H9 (cell line): Measurements from ENCODE around the gene OSBPL9. TPM values are rescaled to one million over a fixed set of nuclear protein-coding genes. Genes with fewer than 3 reads are reported as not detected.

Source experiments
- DNase-seq: peaks from one replicate; pipeline ENCODE4 v3.0.0-alpha.2; 2017
- H2AFZ ChIP-seq: one replicate; pipeline ENCODE4 v1.6.1; 2013; ENCODE audit warnings: mild to moderate bottlenecking, low read length, control low read depth, moderate library complexity
- H2AK5ac ChIP-seq: 2 replicates; pipeline ENCODE4 v1.6.1; 2013; ENCODE audit warnings: low read length, control low read depth, mixed read lengths; ENCODE audit not compliant: insufficient read length
- H2BK120ac ChIP-seq: one replicate; pipeline ENCODE4 v1.6.1; 2013; ENCODE audit warnings: low read depth, mild to moderate bottlenecking, low read length, control low read depth, inconsistent platforms; ENCODE audit not compliant: poor library complexity, severe bottlenecking
- H2BK12ac ChIP-seq: 2 replicates; pipeline ENCODE4 v1.6.1; 2013; ENCODE audit warnings: low read length, control low read depth, mixed read lengths, low read depth; ENCODE audit not compliant: insufficient read length
- H2BK15ac ChIP-seq: 2 replicates; pipeline ENCODE4 v1.6.1; 2013; ENCODE audit warnings: low read depth, low read length, control low read depth
- H2BK20ac ChIP-seq: one replicate; pipeline ENCODE4 v1.6.1; 2013; ENCODE audit warnings: low read depth, mild to moderate bottlenecking, low read length, control low read depth, inconsistent platforms; ENCODE audit not compliant: poor library complexity, severe bottlenecking
- H2BK5ac ChIP-seq: 2 replicates; pipeline ENCODE4 v1.6.1; 2013; ENCODE audit warnings: low read length, control low read depth, mixed read lengths; ENCODE audit not compliant: insufficient read length
- H3K14ac ChIP-seq: 2 replicates; pipeline ENCODE4 v1.6.1; 2013; ENCODE audit warnings: low read length, control low read depth; ENCODE audit not compliant: insufficient read depth
- H3K18ac ChIP-seq: 2 replicates; pipeline ENCODE4 v1.6.1; 2013; ENCODE audit warnings: low read depth, mild to moderate bottlenecking, mixed read lengths, low read length, control low read depth; ENCODE audit not compliant: insufficient read length
- H3K23ac ChIP-seq: 2 replicates; pipeline ENCODE4 v1.6.1; 2013; ENCODE audit warnings: low read length, control low read depth, mixed read lengths, low read depth; ENCODE audit not compliant: insufficient read length
- H3K23me2 ChIP-seq: 2 replicates; pipeline ENCODE4 v1.6.1; 2013; ENCODE audit warnings: low read depth, mild to moderate bottlenecking, mixed read lengths, low read length, control low read depth; ENCODE audit not compliant: insufficient read length, poor library complexity, severe bottlenecking
- H3K27ac ChIP-seq: 2 replicates; pipeline ENCODE4 v1.5.1; 2013; ENCODE audit warnings: low read length, control low read depth, mixed read lengths, low read depth; ENCODE audit not compliant: insufficient read length
- H3K27me3 ChIP-seq: 2 replicates; pipeline ENCODE4 v1.6.1; 2013; ENCODE audit warnings: low read length, control low read depth, inconsistent platforms; ENCODE audit not compliant: insufficient read depth
- H3K4ac ChIP-seq: 2 replicates; pipeline ENCODE4 v1.6.1; 2013; ENCODE audit warnings: low read depth, mild to moderate bottlenecking, control low read depth, inconsistent platforms, low read length, moderate library complexity
- H3K4me1 ChIP-seq: 2 replicates; pipeline ENCODE4 v1.6.1; 2013; ENCODE audit warnings: low read length, control low read depth, inconsistent platforms; ENCODE audit not compliant: insufficient read depth
- H3K4me2 ChIP-seq: 2 replicates; pipeline ENCODE4 v1.6.1; 2013; ENCODE audit warnings: low read length, control low read depth, mixed read lengths; ENCODE audit not compliant: insufficient read length, insufficient read depth
- H3K56ac ChIP-seq: 2 replicates; pipeline ENCODE4 v1.6.1; 2013; ENCODE audit warnings: low read depth, mild to moderate bottlenecking, mixed read lengths, low read length, control low read depth; ENCODE audit not compliant: insufficient read length
- H3K79me1 ChIP-seq: 2 replicates; pipeline ENCODE4 v1.6.1; 2013; ENCODE audit warnings: low read depth, mild to moderate bottlenecking, moderate library complexity, low read length, control low read depth, inconsistent platforms; ENCODE audit not compliant: insufficient read depth, poor library complexity, severe bottlenecking
- H3K79me2 ChIP-seq: 2 replicates; pipeline ENCODE4 v1.6.1; 2013; ENCODE audit warnings: low read length, control low read depth, inconsistent platforms; ENCODE audit not compliant: insufficient read depth
- H3K9ac ChIP-seq: 2 replicates; pipeline ENCODE4 v1.6.1; 2013; ENCODE audit warnings: low read length, control low read depth, mixed read lengths; ENCODE audit not compliant: insufficient read length; ENCODE audit errors: extremely low read depth
- H3K9me3 ChIP-seq: one replicate; pipeline ENCODE4 v1.6.1; 2013; ENCODE audit warnings: low read depth, low read length, inconsistent platforms; ENCODE audit not compliant: control insufficient read depth
- H3T11ph ChIP-seq: one replicate; pipeline ENCODE4 v1.6.1; 2013; ENCODE audit warnings: mild to moderate bottlenecking, low read length, control low read depth, inconsistent platforms
- H4K20me1 ChIP-seq: one replicate; pipeline ENCODE4 v1.6.1; 2013; ENCODE audit not compliant: control insufficient read depth, insufficient read length, insufficient read depth
- H4K5ac ChIP-seq: 2 replicates; pipeline ENCODE4 v1.6.1; 2013; ENCODE audit warnings: low read depth, mild to moderate bottlenecking, mixed read lengths, low read length, control low read depth; ENCODE audit not compliant: insufficient read length
- H4K8ac ChIP-seq: replicated peaks from 2 replicates; pipeline ENCODE4 v1.6.1; 2013; ENCODE audit warnings: low read length, control low read depth, mixed read lengths, low read depth; ENCODE audit not compliant: insufficient read length
- H4K91ac ChIP-seq: 2 replicates; pipeline ENCODE4 v1.6.1; 2013; ENCODE audit warnings: low read depth, mild to moderate bottlenecking, moderate library complexity, mixed read lengths, low read length, control low read depth; ENCODE audit not compliant: insufficient read length
- H3K27ac Mint-ChIP-seq, 3 experiments: 2 replicates in 2 of 3; 3 replicates in 1 of 3; pipeline ENCODE4 v1.8.0; 2020 to 2021; ENCODE audit warnings: mixed read lengths in 3 of 3, mild to moderate bottlenecking in 1 of 3, moderate library complexity in 1 of 3
- H3K27me3 Mint-ChIP-seq: 2 replicates; pipeline ENCODE4 v1.8.0; 2021; ENCODE audit warnings: low read depth, mild to moderate bottlenecking, moderate library complexity, mixed read lengths
- H3K36me3 Mint-ChIP-seq, 3 experiments: 2 replicates in 2 of 3; 3 replicates in 1 of 3; pipeline ENCODE4 v1.8.0; 2020 to 2021; ENCODE audit warnings: low read depth in 3 of 3, mixed read lengths in 3 of 3; ENCODE audit not compliant: insufficient read depth in 1 of 3
- H3K4me1 Mint-ChIP-seq, 2 experiments: 2 replicates each; pipeline ENCODE4 v1.8.0; 2020; ENCODE audit warnings: mixed read lengths in 2 of 2
- H3K4me3 Mint-ChIP-seq, 2 experiments: 2 replicates in 1 of 2; 3 replicates in 1 of 2; pipeline ENCODE4 v1.8.0; 2020 to 2021; ENCODE audit warnings: mild to moderate bottlenecking in 2 of 2, mixed read lengths in 2 of 2, moderate library complexity in 1 of 2
- H3K9me3 Mint-ChIP-seq, 2 experiments: 2 replicates in 1 of 2; 3 replicates in 1 of 2; pipeline ENCODE4 v1.8.0; 2020; ENCODE audit warnings: mild to moderate bottlenecking in 2 of 2, mixed read lengths in 2 of 2, moderate library complexity in 1 of 2
- CTCF ChIP-seq: fragments of 200-600 bp; sonication (generic); conservative IDR thresholded peaks from 3 replicates; pipeline ENCODE4 v1.8.0; 2021; ENCODE audit warnings: antibody characterized with exemption, mild to moderate bottlenecking
- WGBS: extraction: QIAGEN DNeasy Blood & Tissue Kit; methylation state at CpG from one replicate; pipeline ENCODE4 v1.1.7; 2013; ENCODE audit warnings: missing lambda C conversion rate, low lambda C conversion rate, mixed read lengths; ENCODE audit not compliant: insufficient read length; ENCODE audit errors: extremely low coverage; 5-methylcytosine and 5-hydroxymethylcytosine counted together
- total RNA-seq: library from RNA; stranded (reverse); gene quantifications from 2 replicates; pipeline ENCODE4 v1.2.1, GENCODE V29; 2021

OSBPL9 gene
- total RNA-seq, 1 experiment from 2014 or later = 76.7 TPM

GRCh38 chr1:51749151-51749550, 132.3 kb downstream of the OSBPL9 start:
- H3K23me2 ChIP-seq = no peaks in the 10 kb centered on the region
- H3K4me2 ChIP-seq = no peak overlapping the region
- no peaks in the 10 kb centered on the region for H3K9me3 Mint-ChIP-seq
- no peak overlapping the region for H2BK12ac ChIP-seq
- no peak overlapping the region for H3K23ac ChIP-seq
- H3K79me2 ChIP-seq = no peaks in the 10 kb centered on the region
- no peaks in the 10 kb centered on the region for H4K20me1 ChIP-seq
- DNase-seq = no peak
- no peak overlapping the region for H3K14ac ChIP-seq
- H3K27me3 ChIP-seq = no peaks in the 10 kb centered on the region
- no peak overlapping the region for H3K27ac ChIP-seq
- peaks cover 12 to 13% of the 10 kb centered on the region in 2 experiments for H3K4me1 Mint-ChIP-seq
- no peak overlapping the region for H2AK5ac ChIP-seq
- H3K4me1 ChIP-seq = no peaks in the 10 kb centered on the region
- no peak overlapping the region for H3K56ac ChIP-seq
- H2BK15ac ChIP-seq = no peak overlapping the region
- H3K4me3 Mint-ChIP-seq = no peak overlapping the region
- no peak overlapping the region for H4K5ac ChIP-seq
- TF ChIP-seq CTCF = no peak
- H3K79me1 ChIP-seq = no peaks in the 10 kb centered on the region
- H3K4ac ChIP-seq = no peak overlapping the region
- H4K91ac ChIP-seq = no peak overlapping the region
- H3K9ac ChIP-seq = no peak overlapping the region
- no peaks in the 10 kb centered on the region for H3K9me3 ChIP-seq
- no peak overlapping the region for H2BK120ac ChIP-seq
- no peak overlapping the region for H4K8ac ChIP-seq
- H3K27me3 Mint-ChIP-seq = no peaks in the 10 kb centered on the region
- H2AFZ ChIP-seq = no peak overlapping the region
- no peak overlapping the region for H3K27ac Mint-ChIP-seq
- WGBS = no CpG with 5 or more reads among the region's 3 CpGs
- H2BK5ac ChIP-seq = no peak overlapping the region
- H3K36me3 Mint-ChIP-seq = peaks cover 5 to 28% (median 27%) of the 10 kb centered on the region in 3 experiments; a peak in 6 of 7 replicates
- no peak overlapping the region for H3T11ph ChIP-seq
- no peak overlapping the region for H3K18ac ChIP-seq
- no peak overlapping the region for H2BK20ac ChIP-seq
